ENCODE measurements around the gene SERPINB10. TPM values are rescaled to one million over a fixed set of nuclear protein-coding genes. Genes with fewer than 3 reads are reported as not detected.

Gene SERPINB10
- total RNA-seq, 4 donors from 2014 or later = not detected

- Histone ChIP-seq H3K27ac (no peak overlapping the region), H3K4me3 (replicated peaks in 1 of 3) (no peak overlapping the region), H3K27me3 (no peaks in the 10 kb centered on the region), H3K4me1 (no peaks in the 10 kb centered on the region), H3K9me3 (no peaks in the 10 kb centered on the region), H3K36me3 (no peaks in the 10 kb centered on the region)
- TF ChIP-seq POLR2A (IDR thresholded peaks at IDR 0.05) (no peak), CTCF (IDR thresholded peaks at IDR 0.05) (no peak)
- DNase-seq = no peak
- intact Hi-C loops (cut with DNase I) = no loop called here
These were observed 8.6 kb upstream of the SERPINB10 start for GRCh38 chr18:63899206-63899605.

- Histone ChIP-seq H3K4me1 (no peaks in the 10 kb centered on the region), H3K36me3 (no peaks in the 10 kb centered on the region), H3K27me3 (no peaks in the 10 kb centered on the region), H3K9me3 (no peaks in the 10 kb centered on the region), H3K27ac (no peak overlapping the region), H3K4me3 (replicated peaks in 1 of 3) (no peak overlapping the region)
- TF ChIP-seq CTCF (IDR thresholded peaks at IDR 0.05) = no peak
- TF ChIP-seq POLR2A (IDR thresholded peaks at IDR 0.05) = no peak
- 87 to 96% methylated on average over 1 of the region's 1 CpG for WGBS, 2 donors
- DNase-seq = no peak
- intact Hi-C loops (cut with DNase I) = no loop called here
These were observed 3.7 kb upstream of the SERPINB10 start for GRCh38 chr18:63903851-63904570.

GRCh38 chr18:63904694-63905093 lies 3.1 kb upstream of the SERPINB10 start:
- Histone ChIP-seq H3K27me3 (no peaks in the 10 kb centered on the region), H3K9me3 (no peaks in the 10 kb centered on the region), H3K4me1 (no peaks in the 10 kb centered on the region), H3K36me3 (no peaks in the 10 kb centered on the region), H3K4me3 (replicated peaks in 1 of 3) (no peak overlapping the region), H3K27ac (no peak overlapping the region)
- intact Hi-C loops (cut with DNase I) = no loop called here
- 68 to 86% methylated on average over 1 of the region's 1 CpG for WGBS, 2 donors
- no peak for DNase-seq
- TF ChIP-seq POLR2A (IDR thresholded peaks at IDR 0.05) = no peak

GRCh38 chr18:63905361-63905760 lies 2.4 kb upstream of the SERPINB10 start:
- Histone ChIP-seq H3K36me3 (no peaks in the 10 kb centered on the region), H3K4me3 (replicated peaks in 1 of 3) (no peak overlapping the region), H3K27ac (no peak overlapping the region), H3K27me3 (no peaks in the 10 kb centered on the region), H3K4me1 (no peaks in the 10 kb centered on the region), H3K9me3 (no peaks in the 10 kb centered on the region)
- DNase-seq = no peak
- TF ChIP-seq CTCF (IDR thresholded peaks at IDR 0.05) (no peak), POLR2A (IDR thresholded peaks at IDR 0.05) (no peak)
- intact Hi-C loops (cut with DNase I) = no loop called here
- 88 to 90% methylated on average over 2 of the region's 2 CpGs for WGBS, 2 donors

GRCh38 chr18:63906056-63906455 lies 1.7 kb upstream of the SERPINB10 start:
- intact Hi-C loops (cut with DNase I) = no loop called here
- Histone ChIP-seq H3K9me3 (no peaks in the 10 kb centered on the region), H3K36me3 (no peaks in the 10 kb centered on the region), H3K27ac (no peak overlapping the region), H3K27me3 (no peaks in the 10 kb centered on the region), H3K4me1 (no peaks in the 10 kb centered on the region), H3K4me3 (replicated peaks in 1 of 3) (no peak overlapping the region)
- WGBS, 2 donors = 87 to 91% methylated on average over 1 of the region's 1 CpG
- DNase-seq = no peak
- TF ChIP-seq POLR2A (IDR thresholded peaks at IDR 0.05) = no peak
- TF ChIP-seq CTCF (IDR thresholded peaks at IDR 0.05) = no peak

Data from thyroid gland (tissue), 4 donors.